ENCODE data around the gene CHEK1.

The CHEK1 gene

DNA sequence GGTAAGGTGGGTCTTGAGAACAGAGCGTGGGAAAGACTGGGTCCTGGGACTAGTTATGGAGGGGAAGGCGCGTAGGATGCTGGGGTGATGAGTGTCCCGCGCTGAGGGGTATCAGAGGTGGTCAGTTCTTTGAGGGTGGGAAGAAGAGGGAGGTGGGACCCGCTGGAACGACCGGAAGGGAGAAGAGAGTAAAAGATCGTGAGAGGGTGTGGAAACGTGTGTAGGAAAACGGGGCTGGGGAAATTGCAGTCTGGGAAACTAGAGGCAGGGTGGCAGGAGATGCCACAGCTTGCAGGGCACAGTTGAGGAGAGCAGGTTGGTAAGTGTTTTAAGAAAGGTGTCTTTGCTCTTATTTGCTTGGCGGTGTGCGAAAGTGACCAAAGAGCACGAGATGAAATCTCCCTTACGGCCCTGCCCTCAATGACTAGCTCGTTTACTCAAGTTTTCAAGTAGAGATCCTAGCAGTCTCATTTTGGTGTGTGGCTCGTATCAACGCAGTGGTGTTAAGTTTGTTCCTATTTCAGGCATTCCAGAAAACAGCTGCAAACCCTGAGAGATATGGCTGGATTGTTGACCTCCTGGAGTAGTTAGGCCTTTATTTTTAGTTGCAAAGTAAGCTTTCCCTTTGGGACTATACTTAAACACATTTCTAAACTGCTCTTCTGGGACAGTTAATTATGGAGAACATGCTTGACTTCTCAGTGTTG lies 31.7 kb upstream of the CHEK1 start:
- Histone ChIP-seq H3K9me3 (ENCODE audit: control insufficient read depth in 1 of 2, low read length in 2 of 2) (no peaks in the 10 kb centered on the region), H3K4me1 (ENCODE audit: control insufficient read depth in 1 of 2, insufficient read depth in 2 of 2, low read length in 2 of 2) (peaks cover 0 to 20% of the 10 kb centered on the region in 2 donors), H3K27ac (ENCODE audit: low read length) (peak overlapping the region; percentile 90)

GRCh38 chr11:125594958-125595357 lies 30.0 kb upstream of the CHEK1 start:
- Histone ChIP-seq H3K9me3 (ENCODE audit: control insufficient read depth in 1 of 2, low read length in 2 of 2) (no peaks in the 10 kb centered on the region), H3K4me3 (ENCODE audit: low read depth in 1 of 2, low read length in 2 of 2) (no peak overlapping the region), H3K36me3 (ENCODE audit: control insufficient read depth in 1 of 2, insufficient read depth in 2 of 2, low read length in 2 of 2) (peaks cover 6 to 35% of the 10 kb centered on the region in 2 donors), H3K27me3 (ENCODE audit: low read depth, low read length) (no peaks in the 10 kb centered on the region), H3K4me1 (ENCODE audit: control insufficient read depth in 1 of 2, insufficient read depth in 2 of 2, low read length in 2 of 2) (peaks cover 0 to 20% of the 10 kb centered on the region in 2 donors), H3K27ac (ENCODE audit: low read length) (no peak overlapping the region)

More for the DNA sequence above, 31.7 kb upstream of the CHEK1 start:
- H3K36me3 ChIP-seq (ENCODE audit: control insufficient read depth in 1 of 2, insufficient read depth in 2 of 2, low read length in 2 of 2) = peaks cover 0 to 23% of the 10 kb centered on the region in 2 donors
- H3K27me3 ChIP-seq (ENCODE audit: low read depth, low read length) = no peaks in the 10 kb centered on the region
- peak overlapping the region; percentile 95 to 99 for H3K4me3 ChIP-seq (ENCODE audit: low read depth in 1 of 2, low read length in 2 of 2)

DNA sequence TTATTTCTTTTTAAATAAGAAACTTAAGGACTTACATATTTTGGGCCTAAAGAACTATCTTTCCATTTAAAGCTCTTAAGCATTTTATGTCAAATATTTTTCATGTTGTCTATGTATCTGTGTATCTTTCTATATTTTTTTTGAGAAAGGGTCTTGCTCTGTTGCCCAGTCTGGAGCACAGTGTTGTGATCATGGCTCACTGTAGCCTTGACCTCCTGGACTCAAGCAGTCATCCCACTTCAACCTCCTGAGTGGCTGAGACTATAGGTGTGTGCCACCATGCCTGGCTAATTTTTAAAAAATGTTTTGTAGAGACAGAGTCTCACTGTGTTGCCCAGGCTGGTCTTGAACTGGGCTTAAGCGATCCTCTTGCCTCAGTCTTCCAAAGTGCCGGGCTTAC lies 24.3 kb upstream of the CHEK1 start:
- H3K4me3 ChIP-seq (ENCODE audit: low read depth in 1 of 2, low read length in 2 of 2) = no peak overlapping the region
- no peaks in the 10 kb centered on the region for H3K27me3 ChIP-seq (ENCODE audit: low read depth, low read length)
- peaks cover 40 to 75% of the 10 kb centered on the region in 2 donors for H3K36me3 ChIP-seq (ENCODE audit: control insufficient read depth in 1 of 2, insufficient read depth in 2 of 2, low read length in 2 of 2)
- no peaks in the 10 kb centered on the region for H3K9me3 ChIP-seq (ENCODE audit: control insufficient read depth in 1 of 2, low read length in 2 of 2)
- H3K27ac ChIP-seq (ENCODE audit: low read length) = no peak overlapping the region
- H3K4me1 ChIP-seq (ENCODE audit: control insufficient read depth in 1 of 2, insufficient read depth in 2 of 2, low read length in 2 of 2) = peaks cover 0 to 3% of the 10 kb centered on the region in 2 donors

DNA sequence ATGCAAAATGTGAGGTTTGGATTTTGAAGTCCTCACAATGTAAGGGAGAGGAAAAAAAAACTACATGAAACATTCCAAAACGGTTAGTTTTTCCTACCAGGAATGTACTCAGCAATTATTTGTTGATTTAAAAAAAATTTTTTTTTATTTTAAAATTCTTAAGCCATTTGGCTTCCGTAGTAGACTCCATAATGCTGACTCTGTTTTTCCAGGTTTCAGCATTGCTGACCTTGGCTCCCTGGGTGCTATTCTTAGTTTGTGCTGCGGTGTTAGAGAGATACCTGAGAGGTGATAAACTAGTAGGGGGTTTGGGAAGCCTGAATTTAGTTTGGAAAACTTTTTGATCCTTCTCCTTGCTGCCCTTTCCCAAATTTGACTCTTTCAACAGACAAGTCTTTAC lies 21.8 kb upstream of the CHEK1 start:
- H3K4me3 ChIP-seq (ENCODE audit: low read depth in 1 of 2, low read length in 2 of 2) = no peak overlapping the region
- H3K27ac ChIP-seq (ENCODE audit: low read length) = no peak overlapping the region
- H3K9me3 ChIP-seq (ENCODE audit: control insufficient read depth in 1 of 2, low read length in 2 of 2) = no peaks in the 10 kb centered on the region
- no peaks in the 10 kb centered on the region for H3K4me1 ChIP-seq (ENCODE audit: control insufficient read depth in 1 of 2, insufficient read depth in 2 of 2, low read length in 2 of 2)
- no peaks in the 10 kb centered on the region for H3K27me3 ChIP-seq (ENCODE audit: low read depth, low read length)
- H3K36me3 ChIP-seq (ENCODE audit: control insufficient read depth in 1 of 2, insufficient read depth in 2 of 2, low read length in 2 of 2) = peaks cover 64 to 89% of the 10 kb centered on the region in 2 donors

GRCh38 chr11:125605417-125605816 lies 19.5 kb upstream of the CHEK1 start:
- Histone ChIP-seq H3K9me3 (ENCODE audit: control insufficient read depth in 1 of 2, low read length in 2 of 2) (no peaks in the 10 kb centered on the region), H3K36me3 (ENCODE audit: control insufficient read depth in 1 of 2, insufficient read depth in 2 of 2, low read length in 2 of 2) (peaks cover 69 to 94% of the 10 kb centered on the region in 2 donors), H3K4me1 (ENCODE audit: control insufficient read depth in 1 of 2, insufficient read depth in 2 of 2, low read length in 2 of 2) (no peaks in the 10 kb centered on the region), H3K27me3 (ENCODE audit: low read depth, low read length) (no peaks in the 10 kb centered on the region), H3K27ac (ENCODE audit: low read length) (no peak overlapping the region), H3K4me3 (ENCODE audit: low read depth in 1 of 2, low read length in 2 of 2) (no peak overlapping the region)

DNA sequence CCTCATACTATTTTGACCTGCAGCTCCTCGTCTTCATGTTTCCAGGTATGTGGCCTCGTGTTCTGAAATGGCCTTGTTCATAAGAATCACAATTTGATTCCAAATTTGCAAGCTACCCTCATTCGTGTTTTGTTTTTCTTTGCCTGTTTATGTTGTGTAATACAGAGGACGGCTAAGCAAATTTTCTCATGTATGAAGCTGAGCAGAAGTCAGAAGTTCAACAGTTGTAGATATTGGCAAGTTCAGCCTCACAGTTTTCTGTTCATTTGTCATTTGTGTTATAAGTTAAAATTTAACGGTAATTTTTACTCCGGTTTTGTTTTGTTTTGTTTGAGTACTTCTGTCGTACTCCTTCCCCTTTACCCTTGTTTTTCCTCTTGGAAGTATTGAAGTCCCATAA lies 15.4 kb upstream of the CHEK1 start:
- H3K36me3 ChIP-seq (ENCODE audit: control insufficient read depth in 1 of 2, insufficient read depth in 2 of 2, low read length in 2 of 2) = peaks cover 77 to 84% of the 10 kb centered on the region in 2 donors
- no peaks in the 10 kb centered on the region for H3K9me3 ChIP-seq (ENCODE audit: control insufficient read depth in 1 of 2, low read length in 2 of 2)
- H3K27ac ChIP-seq (ENCODE audit: low read length) = no peak overlapping the region
- no peaks in the 10 kb centered on the region for H3K27me3 ChIP-seq (ENCODE audit: low read depth, low read length)
- no peak overlapping the region for H3K4me3 ChIP-seq (ENCODE audit: low read depth in 1 of 2, low read length in 2 of 2)
- no peaks in the 10 kb centered on the region for H3K4me1 ChIP-seq (ENCODE audit: control insufficient read depth in 1 of 2, insufficient read depth in 2 of 2, low read length in 2 of 2)

GRCh38 chr11:125618383-125618782 lies 6.6 kb upstream of the CHEK1 start:
- Histone ChIP-seq H3K27me3 (ENCODE audit: low read depth, low read length) (no peaks in the 10 kb centered on the region), H3K9me3 (ENCODE audit: control insufficient read depth in 1 of 2, low read length in 2 of 2) (no peaks in the 10 kb centered on the region), H3K4me3 (ENCODE audit: low read depth in 1 of 2, low read length in 2 of 2) (no peak overlapping the region), H3K4me1 (ENCODE audit: control insufficient read depth in 1 of 2, insufficient read depth in 2 of 2, low read length in 2 of 2) (no peaks in the 10 kb centered on the region), H3K36me3 (ENCODE audit: control insufficient read depth in 1 of 2, insufficient read depth in 2 of 2, low read length in 2 of 2) (peaks cover 68 to 77% of the 10 kb centered on the region in 2 donors), H3K27ac (ENCODE audit: low read length) (no peak overlapping the region)

DNA sequence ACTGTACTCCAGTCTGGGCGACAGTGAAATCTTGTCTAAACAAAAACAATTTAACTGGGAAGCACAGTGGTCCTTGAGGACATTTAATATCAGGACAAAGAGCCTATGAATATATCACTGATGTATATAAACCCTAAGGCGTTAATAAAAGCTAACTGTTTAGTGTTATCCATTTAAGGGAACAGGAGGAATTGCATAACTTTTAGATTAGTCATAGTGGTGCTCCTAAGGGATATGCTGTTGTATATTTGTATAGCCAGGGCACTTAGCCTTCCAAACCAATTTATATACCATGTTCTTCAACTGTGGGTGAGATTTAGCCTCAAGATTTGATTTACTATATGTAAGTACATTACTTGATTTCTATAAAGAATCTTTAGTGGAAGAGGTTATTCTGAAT lies 3.0 kb upstream of the CHEK1 start:
- Histone ChIP-seq H3K27me3 (ENCODE audit: low read depth, low read length) (no peaks in the 10 kb centered on the region), H3K4me3 (ENCODE audit: low read depth in 1 of 2, low read length in 2 of 2) (no peak overlapping the region), H3K4me1 (ENCODE audit: control insufficient read depth in 1 of 2, insufficient read depth in 2 of 2, low read length in 2 of 2) (peaks cover 7 to 16% of the 10 kb centered on the region in 2 donors), H3K9me3 (ENCODE audit: control insufficient read depth in 1 of 2, low read length in 2 of 2) (no peaks in the 10 kb centered on the region), H3K27ac (ENCODE audit: low read length) (peak overlapping the region; percentile 44), H3K36me3 (ENCODE audit: control insufficient read depth in 1 of 2, insufficient read depth in 2 of 2, low read length in 2 of 2) (peaks cover 38 to 46% of the 10 kb centered on the region in 2 donors)

GRCh38 chr11:125623064-125623463 lies 1.9 kb upstream of the CHEK1 start:
- peaks cover 9 to 16% of the 10 kb centered on the region in 2 donors for H3K4me1 ChIP-seq (ENCODE audit: control insufficient read depth in 1 of 2, insufficient read depth in 2 of 2, low read length in 2 of 2)
- H3K9me3 ChIP-seq (ENCODE audit: control insufficient read depth in 1 of 2, low read length in 2 of 2) = no peaks in the 10 kb centered on the region
- no peak overlapping the region for H3K27ac ChIP-seq (ENCODE audit: low read length)
- no peak overlapping the region for H3K4me3 ChIP-seq (ENCODE audit: low read depth in 1 of 2, low read length in 2 of 2)
- no peaks in the 10 kb centered on the region for H3K27me3 ChIP-seq (ENCODE audit: low read depth, low read length)
- H3K36me3 ChIP-seq (ENCODE audit: control insufficient read depth in 1 of 2, insufficient read depth in 2 of 2, low read length in 2 of 2) = peaks cover 31 to 36% of the 10 kb centered on the region in 2 donors

GRCh38 chr11:125625225-125625629 lies 264 bp downstream of the CHEK1 start:
- H3K4me1 ChIP-seq (ENCODE audit: control insufficient read depth in 1 of 2, insufficient read depth in 2 of 2, low read length in 2 of 2) = peaks cover 9 to 16% of the 10 kb centered on the region in 2 donors
- peak overlapping the region; percentile 91 to 96 for H3K4me3 ChIP-seq (ENCODE audit: low read depth in 1 of 2, low read length in 2 of 2)
- H3K27me3 ChIP-seq (ENCODE audit: low read depth, low read length) = no peaks in the 10 kb centered on the region
- H3K36me3 ChIP-seq (ENCODE audit: control insufficient read depth in 1 of 2, insufficient read depth in 2 of 2, low read length in 2 of 2) = peaks cover 14% of the 10 kb centered on the region in 2 donors
- peak overlapping the region; percentile 95 for H3K27ac ChIP-seq (ENCODE audit: low read length)
- H3K9me3 ChIP-seq (ENCODE audit: control insufficient read depth in 1 of 2, low read length in 2 of 2) = no peaks in the 10 kb centered on the region

- Histone ChIP-seq H3K36me3 (ENCODE audit: control insufficient read depth in 1 of 2, insufficient read depth in 2 of 2, low read length in 2 of 2) (peaks cover 8 to 10% of the 10 kb centered on the region in 2 donors), H3K9me3 (ENCODE audit: control insufficient read depth in 1 of 2, low read length in 2 of 2) (no peaks in the 10 kb centered on the region), H3K27me3 (ENCODE audit: low read depth, low read length) (no peaks in the 10 kb centered on the region), H3K4me1 (ENCODE audit: control insufficient read depth in 1 of 2, insufficient read depth in 2 of 2, low read length in 2 of 2) (peaks cover 9 to 16% of the 10 kb centered on the region in 2 donors), H3K4me3 (ENCODE audit: low read depth in 1 of 2, low read length in 2 of 2) (peak overlapping the region; percentile 91 to 96), H3K27ac (ENCODE audit: low read length) (peak overlapping the region; percentile 95)
Measured at GRCh38 chr11:125625630-125626287, 796 bp downstream of the CHEK1 start.

Data from muscle layer of duodenum (tissue), 2 donors.